Measurements from ENCODE around the gene SLC36A3. TPM values are rescaled to one million over a fixed set of nuclear protein-coding genes. Genes with fewer than 3 reads are reported as not detected.

SLC36A3 gene
- total RNA-seq, 1 experiment from 2014 or later = not detected

DNA sequence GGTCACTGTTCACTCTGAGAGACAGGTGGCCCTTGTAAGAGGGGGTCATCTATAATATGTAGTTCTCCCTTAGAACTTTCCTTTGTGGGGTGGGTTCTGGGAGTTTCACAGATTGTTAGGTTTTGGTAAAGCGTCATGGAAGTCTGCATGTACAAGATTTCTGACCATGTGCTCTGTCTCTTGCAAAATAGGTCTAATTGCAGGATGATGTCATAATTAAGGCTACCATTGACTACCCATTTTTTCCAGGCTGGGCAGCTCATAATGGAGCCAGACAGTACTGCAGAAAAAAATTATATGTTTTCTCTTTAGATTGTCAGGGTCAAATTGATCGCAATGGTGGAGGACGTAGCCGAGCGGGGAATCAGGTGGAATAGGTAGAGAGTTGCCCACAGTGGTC, 54.3 kb downstream of the SLC36A3 start:
- no TSS peak for BruUV-seq (replicated peaks)
- H3K36me3 ChIP-seq (ENCODE audit: control insufficient read depth in 1 of 2, insufficient read depth in 2 of 2, low read length in 2 of 2) = no peaks in the 10 kb centered on the region
- H2AFZ ChIP-seq (ENCODE audit: low read depth, low read length, poor library complexity, severe bottlenecking) = no peak overlapping the region
- peaks cover 3 to 21% of the 10 kb centered on the region in 2 experiments; a peak in 3 of 4 replicates for H3K4me1 ChIP-seq (ENCODE audit: control insufficient read depth in 1 of 2, insufficient read depth in 2 of 2, low read length in 2 of 2)
- H3K27me3 ChIP-seq (ENCODE audit: insufficient read depth, low read length) = no peaks in the 10 kb centered on the region
- TF ChIP-seq, protein P1, sequence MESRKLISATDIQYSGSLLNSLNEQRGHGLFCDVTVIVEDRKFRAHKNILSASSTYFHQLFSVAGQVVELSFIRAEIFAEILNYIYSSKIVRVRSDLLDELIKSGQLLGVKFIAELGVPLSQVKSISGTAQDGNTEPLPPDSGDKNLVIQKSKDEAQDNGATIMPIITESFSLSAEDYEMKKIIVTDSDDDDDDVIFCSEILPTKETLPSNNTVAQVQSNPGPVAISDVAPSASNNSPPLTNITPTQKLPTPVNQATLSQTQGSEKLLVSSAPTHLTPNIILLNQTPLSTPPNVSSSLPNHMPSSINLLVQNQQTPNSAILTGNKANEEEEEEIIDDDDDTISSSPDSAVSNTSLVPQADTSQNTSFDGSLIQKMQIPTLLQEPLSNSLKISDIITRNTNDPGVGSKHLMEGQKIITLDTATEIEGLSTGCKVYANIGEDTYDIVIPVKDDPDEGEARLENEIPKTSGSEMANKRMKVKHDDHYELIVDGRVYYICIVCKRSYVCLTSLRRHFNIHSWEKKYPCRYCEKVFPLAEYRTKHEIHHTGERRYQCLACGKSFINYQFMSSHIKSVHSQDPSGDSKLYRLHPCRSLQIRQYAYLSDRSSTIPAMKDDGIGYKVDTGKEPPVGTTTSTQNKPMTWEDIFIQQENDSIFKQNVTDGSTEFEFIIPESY (IDR thresholded peaks at IDR 0.05; ENCODE audit: extremely low read depth, insufficient replicate concordance, low read length) = no peak
- TF ChIP-seq EZH2 (IDR thresholded peaks at IDR 0.05) (no peak), POLR2AphosphoS5 (IDR thresholded peaks at IDR 0.05; ENCODE audit: low read depth, low read length) (no peak), RAD21 (IDR thresholded peaks at IDR 0.05; ENCODE audit: low read depth) (no peak), ZFX (IDR thresholded peaks at IDR 0.05) (no peak), FOSL1 (IDR thresholded peaks at IDR 0.05; ENCODE audit: low read depth) (no peak), SIN3A (IDR thresholded peaks at IDR 0.05; ENCODE audit: low read depth) (no peak), CEBPB (IDR thresholded peaks at IDR 0.05; ENCODE audit: low read depth) (no peak), REST (IDR thresholded peaks at IDR 0.05; ENCODE audit: low read depth) (no peak), SRF (IDR thresholded peaks at IDR 0.05; ENCODE audit: low read depth) (no peak), JUND (IDR thresholded peaks at IDR 0.05) (no peak), CBX3 (IDR thresholded peaks at IDR 0.05; ENCODE audit: low read depth) (no peak), TCF7L2 (IDR thresholded peaks at IDR 0.05; ENCODE audit: borderline replicate concordance, extremely low read depth, insufficient read depth, insufficient read length) (no peak), ELF1 (IDR thresholded peaks at IDR 0.05; ENCODE audit: borderline replicate concordance, low read depth) (no peak), SP1 (IDR thresholded peaks at IDR 0.05; ENCODE audit: low read depth) (no peak), EZH2phosphoT487 (IDR thresholded peaks at IDR 0.05; ENCODE audit: borderline replicate concordance) (no peak), POLR2A (IDR thresholded peaks at IDR 0.05; ENCODE audit: borderline replicate concordance, extremely low read depth, insufficient read depth, insufficient read length) (no peak)
- TF ChIP-seq, protein P2, sequence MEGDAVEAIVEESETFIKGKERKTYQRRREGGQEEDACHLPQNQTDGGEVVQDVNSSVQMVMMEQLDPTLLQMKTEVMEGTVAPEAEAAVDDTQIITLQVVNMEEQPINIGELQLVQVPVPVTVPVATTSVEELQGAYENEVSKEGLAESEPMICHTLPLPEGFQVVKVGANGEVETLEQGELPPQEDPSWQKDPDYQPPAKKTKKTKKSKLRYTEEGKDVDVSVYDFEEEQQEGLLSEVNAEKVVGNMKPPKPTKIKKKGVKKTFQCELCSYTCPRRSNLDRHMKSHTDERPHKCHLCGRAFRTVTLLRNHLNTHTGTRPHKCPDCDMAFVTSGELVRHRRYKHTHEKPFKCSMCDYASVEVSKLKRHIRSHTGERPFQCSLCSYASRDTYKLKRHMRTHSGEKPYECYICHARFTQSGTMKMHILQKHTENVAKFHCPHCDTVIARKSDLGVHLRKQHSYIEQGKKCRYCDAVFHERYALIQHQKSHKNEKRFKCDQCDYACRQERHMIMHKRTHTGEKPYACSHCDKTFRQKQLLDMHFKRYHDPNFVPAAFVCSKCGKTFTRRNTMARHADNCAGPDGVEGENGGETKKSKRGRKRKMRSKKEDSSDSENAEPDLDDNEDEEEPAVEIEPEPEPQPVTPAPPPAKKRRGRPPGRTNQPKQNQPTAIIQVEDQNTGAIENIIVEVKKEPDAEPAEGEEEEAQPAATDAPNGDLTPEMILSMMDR (IDR thresholded peaks at IDR 0.05 in 2 of 3, conservative IDR thresholded peaks at IDR 0.05 in 1 of 3; ENCODE audit: borderline replicate concordance in 1 of 3, insufficient read depth in 1 of 3, low read depth in 2 of 3, low read length in 2 of 3) = no peak
- TF ChIP-seq, protein P3, sequence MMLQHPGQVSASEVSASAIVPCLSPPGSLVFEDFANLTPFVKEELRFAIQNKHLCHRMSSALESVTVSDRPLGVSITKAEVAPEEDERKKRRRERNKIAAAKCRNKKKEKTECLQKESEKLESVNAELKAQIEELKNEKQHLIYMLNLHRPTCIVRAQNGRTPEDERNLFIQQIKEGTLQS (IDR thresholded peaks at IDR 0.05) = no peak
- H3K79me2 ChIP-seq (ENCODE audit: insufficient read depth, low read length) = no peaks in the 10 kb centered on the region
- H4K20me1 ChIP-seq (ENCODE audit: insufficient read depth) = no peaks in the 10 kb centered on the region
- no peak for ATAC-seq
- no peak overlapping the region for H3K4me2 ChIP-seq (ENCODE audit: low read length)
- ChIA-PET POLR2A (no interaction called here), CTCF (no interaction called here), RAD21 (ENCODE audit: low non-redundant PET in 1 of 2, low total read pairs in 2 of 2, uncharacterized antibody in 2 of 2, unreplicated experiment in 2 of 2) (no interaction called here)
- intact Hi-C loops (cut with micrococcal nuclease) = no loop called here
- H3K9me3 ChIP-seq (ENCODE audit: control insufficient read depth in 1 of 2, insufficient read depth in 1 of 2, low read depth in 1 of 2, low read length in 2 of 2) = no peaks in the 10 kb centered on the region
- H3K9ac ChIP-seq (ENCODE audit: low read length) = no peak overlapping the region
- no peak overlapping the region for H3K4me3 ChIP-seq (replicated peaks in 1 of 2; ENCODE audit: low read depth in 1 of 2, low read length in 2 of 2)
- H3K27ac ChIP-seq (ENCODE audit: low read depth, low read length) = no peak overlapping the region
- no peaks in the 10 kb centered on the region for H3K9me2 ChIP-seq (ENCODE audit: insufficient read depth)
- no peak for DNase-seq (ENCODE audit: low read depth, low spot score)
